ENCODE results near the gene EVC.
"Not testable (repeated sequence)": the region's sequence is repeated elsewhere in the genome, so short reads cannot be mapped to it uniquely, and the experiment has no call there.

Gene EVC

DNA sequence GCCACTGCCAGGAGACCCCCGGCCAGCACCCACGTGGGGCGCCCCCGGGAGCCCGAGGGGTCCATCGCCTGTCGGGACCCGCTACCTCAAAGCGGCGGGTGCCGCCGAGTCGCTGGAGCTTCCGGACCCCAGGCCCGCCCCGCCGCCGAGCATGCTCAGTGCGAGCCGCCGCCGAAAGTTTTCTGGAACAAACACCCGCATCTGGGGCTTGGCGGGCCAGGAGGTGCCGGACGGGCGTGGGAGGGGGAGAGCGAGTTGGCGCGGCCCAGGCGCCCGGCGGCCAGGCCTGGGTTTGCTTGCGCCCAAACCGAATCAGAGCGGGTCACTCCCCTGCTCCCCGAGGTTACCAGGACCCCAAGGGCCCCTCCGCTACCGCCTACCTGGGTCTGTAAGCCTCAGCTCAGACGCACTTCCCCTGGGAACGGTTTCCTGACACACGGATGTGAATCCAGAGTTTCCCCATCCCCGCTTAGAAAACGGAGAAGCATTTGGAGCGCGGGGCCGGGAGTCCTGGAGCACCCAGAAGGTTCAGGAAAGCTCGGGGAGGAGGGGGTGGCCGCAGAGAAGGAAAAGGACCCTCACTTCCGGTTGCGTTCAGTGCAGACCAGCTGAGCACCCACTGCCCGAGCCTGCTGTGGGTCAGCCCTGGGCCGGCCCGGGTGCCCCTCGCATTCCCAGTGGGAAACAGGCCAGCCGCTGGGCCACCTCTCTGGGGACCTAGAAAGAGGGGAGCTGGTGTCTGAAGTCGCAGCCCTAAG, 2.4 kb upstream of the EVC start, which contains the start of gene EVC2:
TSS of gene EVC2 (minus strand) at position 111 of the 758 bp plus-strand sequence. CDS start at position 65, 46 bp downstream.
- peak; percentile 72 for DNase-seq (ENCODE audit: low spot score)

DNA sequence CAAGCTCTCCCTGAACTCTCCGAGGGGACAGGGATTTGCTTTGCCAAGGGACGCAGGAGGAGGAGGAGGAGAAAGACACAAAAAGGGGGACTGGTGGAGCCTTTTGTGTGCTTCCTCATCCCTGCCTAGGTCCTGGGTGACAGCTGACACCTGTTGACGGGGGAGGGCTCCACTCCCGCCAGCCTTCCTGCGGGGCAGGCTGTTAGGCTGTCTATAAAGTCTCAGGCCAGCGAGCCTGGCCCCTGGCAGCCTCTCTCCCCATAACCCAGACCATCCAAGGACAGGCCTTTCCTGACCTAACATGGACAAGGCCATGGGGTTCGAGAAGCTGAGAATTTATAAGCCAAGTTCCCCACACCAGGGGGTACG, 1.8 kb upstream of the EVC start:
- no peak for DNase-seq (ENCODE audit: low spot score)

DNA sequence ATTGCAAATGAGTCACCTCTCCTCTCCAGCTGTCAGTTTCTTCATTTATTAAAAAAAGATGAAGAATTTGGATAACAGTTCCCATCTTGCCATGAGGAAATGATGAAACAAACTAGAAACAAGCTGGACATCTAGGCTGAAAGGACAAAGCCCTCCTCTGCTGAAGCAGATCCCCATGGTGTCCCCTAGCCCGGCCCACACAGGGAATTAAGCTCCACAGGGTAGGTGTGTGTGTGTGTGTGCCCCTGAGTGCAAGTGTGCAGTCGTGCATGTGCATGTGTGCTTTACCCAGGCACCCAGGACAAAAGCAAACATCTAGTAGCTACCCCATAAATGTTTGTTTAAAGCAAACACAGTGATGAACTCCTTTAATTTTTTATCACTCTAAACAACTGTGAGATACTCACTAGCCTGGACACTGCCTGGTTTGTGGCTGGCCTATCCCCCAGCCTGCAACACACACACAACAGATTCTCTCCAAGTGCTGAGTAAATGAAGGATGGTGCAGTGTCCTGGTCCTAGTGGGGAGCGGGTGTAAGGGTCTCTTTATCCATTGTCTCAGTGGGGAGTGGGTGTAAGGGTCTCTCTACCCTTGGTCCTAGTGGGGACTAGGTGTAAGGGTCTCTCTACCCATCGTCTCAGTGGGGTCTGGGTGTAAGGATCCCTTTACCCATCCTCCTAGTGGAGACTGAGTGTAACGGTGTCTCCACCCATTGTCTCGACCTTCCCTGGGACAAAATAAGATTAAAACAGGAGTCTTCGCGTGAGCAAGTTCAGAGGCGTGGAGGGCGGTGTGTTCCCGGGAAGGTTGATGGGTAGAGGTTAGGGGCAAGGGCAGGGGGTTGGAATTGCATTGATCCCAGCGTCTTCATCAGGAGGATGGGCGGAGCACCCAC, 688 bp upstream of the EVC start:
- DNase-seq (ENCODE audit: low spot score), result peak; percentile 60

DNA sequence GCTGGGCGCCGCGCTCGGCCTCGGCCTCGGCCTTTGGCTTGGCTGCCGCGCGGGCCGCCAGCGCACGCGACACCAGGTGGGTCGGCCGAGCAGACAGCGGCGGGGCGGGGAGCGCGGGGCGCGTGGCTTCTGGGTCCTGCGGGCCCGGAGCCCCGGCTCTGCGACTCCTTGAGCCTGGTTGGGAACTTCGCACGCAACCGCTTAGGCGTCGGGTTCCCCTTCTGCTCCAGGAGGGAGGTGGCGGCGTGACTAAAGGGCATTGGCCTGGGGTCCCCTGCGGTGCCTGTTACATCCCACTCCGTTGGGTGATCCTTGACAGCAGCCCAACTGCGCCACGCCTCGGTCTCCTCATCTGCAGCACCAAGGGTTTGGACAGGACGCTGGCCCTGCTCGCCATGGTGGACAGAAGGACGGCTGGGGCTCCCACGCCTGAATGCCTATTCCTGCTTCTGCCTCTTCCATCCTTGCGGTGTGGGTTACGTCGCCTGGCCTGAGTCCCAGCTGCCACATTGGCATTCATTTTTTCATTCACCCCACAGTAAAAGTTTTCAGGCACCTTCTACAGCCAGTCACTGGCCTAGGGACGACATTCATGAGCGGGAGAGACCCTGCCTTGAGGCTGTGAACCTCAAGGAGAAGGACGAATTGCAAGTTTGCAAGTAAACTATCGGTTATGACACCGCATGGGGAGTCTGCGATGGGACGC, 631 bp downstream of the EVC start:
- DNase-seq (ENCODE audit: low spot score), result peak; percentile 60

DNA sequence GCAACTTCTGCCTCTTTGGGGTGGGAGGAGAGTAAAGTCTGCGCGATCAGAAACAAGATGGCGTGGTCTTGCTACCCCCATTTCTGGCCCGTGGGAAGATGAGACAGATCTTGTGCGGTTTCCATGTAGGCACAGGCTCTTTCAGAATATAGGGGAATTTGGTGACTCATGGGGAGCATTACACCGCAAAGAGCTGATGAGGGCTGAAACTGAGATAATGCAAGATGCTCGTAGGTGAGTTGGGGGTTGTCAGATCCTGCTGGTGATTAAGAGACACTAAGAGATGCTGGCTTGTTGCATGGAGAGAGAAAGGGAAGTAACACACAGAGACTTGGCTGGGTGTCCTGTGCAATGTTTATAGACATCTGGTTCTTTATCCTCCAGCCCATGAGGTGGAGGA, 1.5 kb downstream of the EVC start:
- DNase-seq (ENCODE audit: low spot score), result no peak

DNA sequence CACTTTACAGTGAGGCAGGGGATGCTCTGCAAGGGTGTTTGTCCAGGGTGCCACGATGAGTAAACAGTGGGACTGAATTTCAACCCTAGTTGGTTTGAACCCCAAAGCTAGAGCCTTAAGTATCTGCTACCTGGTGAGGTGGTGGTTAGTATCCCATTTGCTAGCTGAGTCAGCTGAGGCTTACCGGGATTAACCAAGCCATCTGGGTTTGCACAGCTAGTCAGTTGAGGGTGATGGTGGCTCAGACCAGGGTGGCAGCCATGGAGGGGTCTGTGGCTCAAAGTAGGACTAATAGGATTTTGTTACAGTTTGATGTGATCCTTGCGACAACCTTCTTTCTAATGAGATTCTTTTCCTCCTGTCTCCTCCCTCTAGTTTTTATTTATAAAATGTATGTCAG, 1.9 kb downstream of the EVC start:
- DNase-seq (ENCODE audit: low spot score), result no peak

DNA sequence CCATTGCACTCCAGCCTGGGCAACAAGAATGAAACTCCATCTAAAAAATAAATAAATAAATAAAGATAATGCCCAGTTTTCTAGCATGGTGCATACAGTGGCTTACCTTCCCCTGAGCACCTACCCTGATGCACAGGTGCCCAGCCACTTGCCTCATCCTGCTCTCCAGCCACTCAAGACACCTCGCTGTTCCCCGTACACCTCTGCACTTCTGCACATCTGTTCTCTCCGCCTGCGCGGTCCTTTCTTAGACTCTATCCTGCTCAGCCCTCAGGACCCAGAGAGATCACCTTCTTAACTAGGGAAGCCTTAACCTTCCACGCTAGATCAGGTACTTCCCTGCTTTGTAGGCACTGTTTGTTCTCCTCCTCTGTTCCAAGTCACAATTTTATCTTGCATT, 2.9 kb downstream of the EVC start:
- no peak for DNase-seq (ENCODE audit: low spot score)

DNA sequence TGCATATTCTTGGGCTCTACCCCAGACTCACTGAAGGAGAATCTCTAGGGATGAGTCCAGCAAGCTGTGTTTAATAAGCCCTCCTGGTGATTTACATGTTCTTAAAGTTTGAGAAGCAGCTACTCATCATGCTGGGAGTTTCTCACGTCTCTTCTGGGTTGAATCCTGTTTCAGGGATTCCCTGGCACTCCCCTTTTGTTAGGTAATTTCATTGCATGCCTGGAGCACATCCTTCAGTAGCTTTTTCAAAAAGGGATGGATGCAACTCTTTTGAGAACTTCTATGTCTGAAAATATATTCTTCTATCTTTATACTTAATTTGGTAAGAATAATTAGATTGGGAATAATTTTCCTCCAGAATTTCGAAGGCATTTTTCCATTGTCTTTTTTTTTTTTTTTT, 4.4 kb downstream of the EVC start:
- no peak for DNase-seq (ENCODE audit: low spot score)

DNA sequence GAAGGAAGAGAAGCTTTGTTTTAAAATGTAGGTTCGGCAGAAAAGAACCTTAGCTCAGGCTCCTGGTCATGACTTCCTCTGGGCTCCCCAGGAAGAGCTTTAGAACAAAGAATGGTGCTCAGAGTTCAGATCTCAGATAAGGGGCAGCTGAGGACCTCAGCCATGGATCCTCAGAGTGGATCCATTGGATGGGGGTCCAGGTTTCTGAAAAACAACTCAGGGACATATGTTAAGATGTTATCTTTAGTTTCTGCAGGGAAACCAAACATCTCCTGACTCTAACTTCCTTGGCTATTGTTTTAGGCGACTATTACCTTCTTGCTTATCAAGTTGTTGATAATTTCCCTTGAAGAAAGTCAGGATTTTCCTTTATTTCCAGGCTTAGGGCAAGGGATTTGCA, 5.4 kb downstream of the EVC start:
- no peak for DNase-seq (ENCODE audit: low spot score)

DNA sequence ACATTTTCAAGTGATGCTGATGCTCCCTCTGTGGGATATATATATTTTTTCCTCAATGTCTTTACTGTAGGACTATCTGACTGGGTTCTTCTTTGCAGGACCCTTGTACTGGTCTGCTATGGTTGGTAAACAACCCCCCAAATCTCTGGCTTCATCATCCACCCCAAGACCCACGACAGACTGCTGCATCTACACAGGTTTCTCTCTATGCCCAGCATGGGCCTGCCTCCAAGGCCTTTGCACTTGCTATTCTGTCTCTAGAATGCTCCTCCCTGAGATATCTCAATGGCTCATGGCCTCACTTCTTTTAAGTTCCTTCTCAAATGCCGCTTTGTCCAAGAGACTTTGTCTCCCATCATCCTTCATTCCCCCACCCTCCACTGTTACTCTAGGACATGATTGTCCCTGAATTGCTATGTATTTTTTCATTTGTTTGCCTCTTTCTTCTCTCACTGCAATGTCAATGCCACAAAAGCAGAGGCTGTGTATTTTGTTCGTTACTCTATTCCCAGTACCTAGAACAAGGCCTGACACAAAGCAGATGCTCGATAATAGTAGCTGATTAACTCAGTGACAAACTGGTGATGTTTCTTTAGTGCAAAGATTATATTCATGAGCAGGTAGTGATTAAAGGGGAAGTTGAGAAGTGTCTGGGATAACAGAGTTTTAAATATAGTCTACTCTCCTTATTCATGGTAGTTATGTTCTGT, 6.6 kb downstream of the EVC start:
- no peak for DNase-seq (ENCODE audit: low spot score)

DNA sequence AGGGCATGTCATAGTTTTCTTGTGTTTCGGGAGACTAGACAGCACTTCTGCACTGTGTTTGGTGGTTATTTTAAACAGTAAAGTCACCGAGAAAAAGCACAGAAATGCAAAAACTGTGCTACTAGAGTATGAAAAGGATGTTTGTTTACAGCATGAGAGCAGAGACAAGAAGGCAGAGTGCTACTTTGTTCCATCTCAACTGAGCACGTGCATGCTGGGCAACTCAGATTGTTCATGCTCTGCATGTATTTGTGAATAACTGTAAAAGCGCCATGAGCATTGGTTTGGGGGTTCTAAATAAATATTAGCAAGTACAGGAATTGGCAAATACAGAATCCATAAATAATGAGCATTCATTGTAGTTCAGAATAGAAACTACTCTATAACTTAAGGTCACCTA, 7.4 kb downstream of the EVC start:
- DNase-seq (ENCODE audit: low spot score), result no peak

DNA sequence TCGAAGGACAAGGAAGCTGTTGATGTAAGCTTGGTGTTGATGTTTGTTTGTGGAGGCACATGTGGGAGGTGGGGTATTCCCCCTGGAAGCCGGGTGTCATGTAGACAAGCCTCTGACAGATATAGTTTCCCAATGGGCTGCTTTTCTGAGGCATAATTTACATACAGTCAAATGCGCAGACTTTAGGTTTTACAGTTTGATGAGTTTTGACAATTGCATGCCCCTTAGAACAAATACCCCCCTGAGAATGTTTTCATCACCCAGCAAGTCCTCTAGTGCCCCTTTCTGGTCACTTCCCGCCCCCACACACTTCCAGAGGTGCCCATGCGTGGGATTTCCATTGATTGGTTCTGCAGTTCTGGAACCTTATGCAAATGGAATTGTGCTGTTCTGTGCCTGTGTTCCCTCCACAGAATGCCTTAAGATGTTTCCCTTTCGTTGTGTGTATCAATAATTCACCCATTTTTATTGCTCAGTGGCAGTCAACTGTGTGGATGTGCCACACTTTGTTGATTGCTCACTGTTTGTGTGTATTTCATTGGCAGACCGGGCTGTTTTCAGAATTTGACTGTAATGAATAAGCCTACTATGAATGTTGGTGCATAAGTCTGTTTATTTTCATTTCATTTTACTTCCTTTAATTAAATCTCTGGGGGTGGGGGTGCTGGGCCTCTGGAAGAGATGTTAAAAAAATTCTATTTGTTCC, 8.5 kb downstream of the EVC start:
- no peak for DNase-seq (ENCODE audit: low spot score)

DNA sequence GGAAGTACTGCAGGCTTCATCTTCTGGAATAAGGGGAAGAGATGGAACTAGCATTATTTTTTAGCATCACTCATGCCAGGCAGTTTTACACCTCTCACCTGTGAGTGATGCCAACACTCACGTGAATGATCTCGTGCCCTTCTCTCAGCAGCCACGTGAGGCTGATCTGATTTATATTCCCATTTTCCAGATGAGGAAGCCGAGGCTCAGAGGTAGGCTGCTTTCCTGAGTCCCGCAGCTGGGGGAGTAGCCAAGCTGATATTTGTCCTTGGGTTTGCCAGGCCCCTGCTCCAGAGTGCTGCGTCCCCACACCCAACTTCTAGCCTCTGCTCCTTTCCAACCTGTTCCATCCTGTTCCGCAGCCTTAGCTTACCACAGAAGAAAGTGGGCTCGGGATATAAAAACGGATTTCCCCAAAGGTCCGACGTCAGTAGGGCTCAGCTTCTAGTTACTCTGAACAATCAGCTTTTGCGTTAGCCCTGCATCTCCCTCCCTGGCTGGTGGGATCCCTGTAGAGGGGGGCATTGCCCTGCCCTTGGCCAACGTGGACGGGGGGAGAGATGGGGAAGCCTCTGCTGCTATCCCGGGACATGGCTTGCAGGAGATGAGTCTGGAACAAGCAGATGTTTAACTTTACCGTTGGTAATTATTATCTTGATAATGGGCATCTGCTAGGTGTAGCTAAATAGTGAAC, 9.3 kb downstream of the EVC start:
- no peak for DNase-seq (ENCODE audit: low spot score)

DNA sequence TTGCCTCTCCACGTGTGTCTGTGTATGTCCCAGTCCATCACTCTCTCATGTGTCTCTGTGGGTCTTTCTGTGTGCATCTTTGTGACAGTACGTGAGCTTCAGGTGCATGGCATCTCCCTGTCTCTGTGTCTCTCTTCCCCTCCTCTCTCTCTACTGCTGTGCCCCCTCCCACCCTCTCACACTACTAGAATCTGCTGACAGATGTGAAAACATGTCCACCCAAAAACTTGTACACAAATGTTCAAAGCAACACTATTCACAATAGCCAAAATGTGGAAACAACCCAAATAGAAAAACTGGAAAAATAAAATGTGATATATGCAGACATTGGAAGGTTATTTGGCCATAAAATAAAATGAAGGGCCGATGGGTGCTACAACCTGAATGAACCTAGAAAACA, 10.0 kb downstream of the EVC start:
- no peak for DNase-seq (ENCODE audit: low spot score)

DNA sequence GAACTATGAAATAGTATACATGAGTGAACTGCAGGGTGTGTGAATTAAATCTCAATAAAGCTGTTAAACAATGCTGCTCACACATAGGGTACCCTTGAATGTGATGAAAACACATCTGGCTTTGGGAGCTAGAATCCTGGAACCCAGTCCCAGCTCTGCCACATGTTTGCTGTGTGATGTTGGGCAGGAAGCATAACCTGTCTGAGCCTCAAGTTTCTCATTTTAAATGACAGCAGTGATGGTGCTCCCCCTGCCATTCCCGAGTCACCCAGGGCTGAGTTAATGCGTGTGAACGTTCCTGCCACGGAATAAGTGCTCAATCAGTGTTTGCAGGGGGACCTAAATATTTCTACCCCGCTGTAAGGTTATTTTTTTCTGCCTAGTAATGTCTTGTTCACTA, 10.9 kb downstream of the EVC start:
- no peak for DNase-seq (ENCODE audit: low spot score)

DNA sequence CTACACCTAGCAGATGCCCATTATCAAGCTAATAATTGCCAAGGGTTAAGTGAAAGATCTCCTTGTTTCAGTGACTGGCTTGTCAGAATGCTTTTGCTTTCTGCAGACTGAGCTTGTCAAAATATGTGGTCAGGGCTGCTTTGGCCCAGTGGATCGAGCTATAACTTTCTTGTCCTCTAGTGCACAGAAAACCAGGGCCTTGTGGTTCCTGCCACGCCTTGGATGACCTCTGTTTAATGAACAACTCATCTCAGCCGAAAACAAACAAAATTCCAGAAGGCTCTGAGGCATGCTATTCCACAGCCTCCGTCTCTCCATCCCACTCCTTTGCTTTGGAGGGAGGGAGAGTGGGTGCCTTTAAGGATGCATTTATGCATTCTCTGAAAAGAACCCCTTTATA, 11.3 kb downstream of the EVC start:
- peak; percentile 66 for DNase-seq (ENCODE audit: low spot score)

DNA sequence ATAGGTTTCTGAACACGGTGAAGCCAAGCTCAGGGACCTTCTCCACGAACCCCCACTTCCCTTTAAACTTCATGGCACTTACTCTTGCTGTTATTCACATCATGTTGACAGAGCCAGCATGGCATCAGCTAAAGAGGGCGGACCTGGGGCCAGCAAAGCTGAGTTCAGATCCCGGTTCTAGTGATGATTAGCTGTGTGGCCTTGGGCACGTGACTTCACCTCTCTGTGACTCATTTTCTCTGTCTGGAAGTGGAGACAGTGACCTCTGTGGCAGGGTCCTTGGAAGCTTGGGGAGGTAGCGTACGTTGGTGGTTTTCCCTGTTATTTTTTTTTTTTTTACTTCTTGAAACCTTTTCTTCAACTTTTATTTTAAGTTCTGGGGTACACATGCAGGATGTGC, 13.4 kb downstream of the EVC start:
- DNase-seq (ENCODE audit: low spot score), result no peak

DNA sequence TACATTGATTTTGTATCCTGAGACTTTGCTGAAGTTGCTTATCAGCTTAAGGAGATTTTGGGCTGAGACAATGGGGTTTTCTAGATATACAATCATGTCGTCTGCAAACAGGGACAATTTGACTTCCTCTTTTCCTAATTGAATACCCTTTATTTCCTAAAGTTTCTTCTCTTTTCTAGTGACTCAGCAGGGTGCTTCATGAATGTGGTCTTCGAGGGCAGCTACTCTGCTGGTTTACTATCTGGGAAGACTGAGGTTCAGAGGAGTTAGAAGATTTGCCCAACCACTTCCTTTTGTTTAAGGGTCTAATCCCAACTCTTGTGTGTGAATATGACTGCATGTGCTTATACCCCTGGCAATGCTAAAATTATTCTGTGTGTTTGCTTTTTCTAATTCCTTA, 17.4 kb downstream of the EVC start:
- not testable (repeated sequence) for DNase-seq (ENCODE audit: low spot score)

DNA sequence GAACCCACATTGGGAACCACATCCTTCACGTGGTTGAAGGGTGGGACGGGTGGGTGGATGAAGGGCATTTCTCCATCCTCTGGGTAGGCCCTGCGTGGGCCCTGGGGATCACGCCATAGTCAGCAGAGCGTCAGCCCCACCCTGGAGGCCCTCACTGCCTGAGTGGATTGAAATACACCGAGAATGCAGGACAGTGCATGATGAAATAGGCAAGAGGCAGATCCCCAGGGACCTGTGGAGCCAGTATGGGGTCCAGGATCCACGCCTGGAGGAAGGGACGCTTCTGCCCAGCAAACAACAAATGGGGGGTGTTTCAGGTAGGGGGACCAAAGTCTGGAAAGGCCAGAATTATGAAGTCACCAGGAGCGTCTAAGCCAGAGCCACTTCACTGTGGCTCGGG, 19.4 kb downstream of the EVC start:
- DNase-seq (ENCODE audit: low spot score), result no peak

DNA sequence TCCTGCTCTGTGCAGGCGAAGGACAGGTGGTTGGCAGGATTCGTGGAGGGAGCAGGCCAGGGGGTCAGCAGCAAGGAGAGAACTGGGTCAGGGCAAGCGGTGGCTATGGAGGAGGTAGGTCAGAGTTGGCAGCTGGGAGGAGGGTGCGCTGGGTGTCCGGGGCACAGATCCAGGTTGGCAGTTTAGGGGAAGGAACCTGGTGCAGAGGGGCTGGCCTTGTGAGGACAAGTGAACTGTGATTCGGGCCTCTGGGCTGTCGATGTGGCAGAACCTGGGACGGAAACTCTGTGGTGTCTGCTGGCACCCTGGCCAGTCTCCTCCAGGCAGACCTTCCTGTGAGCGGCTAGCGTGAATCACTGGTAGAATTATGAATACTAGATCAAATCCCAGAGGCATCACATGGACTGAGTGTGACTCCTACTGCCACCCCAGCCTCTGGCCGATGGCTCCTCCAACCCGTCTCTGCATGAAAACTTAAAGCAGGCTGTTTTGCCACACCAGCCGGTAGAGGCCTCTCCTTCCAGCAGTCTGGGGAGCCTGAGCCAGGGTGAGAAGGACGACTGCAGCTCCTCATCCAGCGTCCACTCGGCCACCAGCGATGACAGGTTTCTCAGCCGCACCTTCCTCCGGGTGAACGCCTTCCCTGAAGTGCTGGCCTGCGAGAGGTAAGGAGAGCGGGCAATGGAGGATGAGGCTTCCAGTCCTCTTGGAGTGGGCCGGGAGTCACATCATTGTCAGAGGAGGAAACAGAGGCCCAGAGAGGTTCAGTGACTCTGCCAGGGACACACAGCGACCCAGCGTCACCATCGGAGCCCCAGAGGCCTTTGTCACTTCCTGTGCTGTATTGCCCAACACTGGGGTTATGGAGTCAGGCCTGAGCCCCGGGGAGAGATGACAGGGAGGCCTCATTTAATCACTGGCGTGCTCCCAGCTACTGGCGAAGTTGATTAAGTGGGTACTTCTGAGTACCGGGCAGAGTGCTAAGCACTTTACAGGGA, 20.3 kb downstream of the EVC start:
- no peak for DNase-seq (ENCODE audit: low spot score)

Measured in hepatic stellate cell (primary cell).